H9 (cell line): ENCODE measurements around the gene IQGAP2. TPM values are rescaled to one million over a fixed set of nuclear protein-coding genes. Genes with fewer than 3 reads are reported as not detected.

Source experiments
- DNase-seq: peaks from one replicate; pipeline ENCODE4 v3.0.0-alpha.2; 2017
- H2AFZ ChIP-seq: one replicate; pipeline ENCODE4 v1.6.1; 2013; ENCODE audit warnings: mild to moderate bottlenecking, low read length, control low read depth, moderate library complexity
- H2AK5ac ChIP-seq: 2 replicates; pipeline ENCODE4 v1.6.1; 2013; ENCODE audit warnings: low read length, control low read depth, mixed read lengths; ENCODE audit not compliant: insufficient read length
- H2BK120ac ChIP-seq: one replicate; pipeline ENCODE4 v1.6.1; 2013; ENCODE audit warnings: low read depth, mild to moderate bottlenecking, low read length, control low read depth, inconsistent platforms; ENCODE audit not compliant: poor library complexity, severe bottlenecking
- H2BK12ac ChIP-seq: 2 replicates; pipeline ENCODE4 v1.6.1; 2013; ENCODE audit warnings: low read length, control low read depth, mixed read lengths, low read depth; ENCODE audit not compliant: insufficient read length
- H2BK15ac ChIP-seq: 2 replicates; pipeline ENCODE4 v1.6.1; 2013; ENCODE audit warnings: low read depth, low read length, control low read depth
- H2BK20ac ChIP-seq: one replicate; pipeline ENCODE4 v1.6.1; 2013; ENCODE audit warnings: low read depth, mild to moderate bottlenecking, low read length, control low read depth, inconsistent platforms; ENCODE audit not compliant: poor library complexity, severe bottlenecking
- H2BK5ac ChIP-seq: 2 replicates; pipeline ENCODE4 v1.6.1; 2013; ENCODE audit warnings: low read length, control low read depth, mixed read lengths; ENCODE audit not compliant: insufficient read length
- H3K14ac ChIP-seq: 2 replicates; pipeline ENCODE4 v1.6.1; 2013; ENCODE audit warnings: low read length, control low read depth; ENCODE audit not compliant: insufficient read depth
- H3K18ac ChIP-seq: 2 replicates; pipeline ENCODE4 v1.6.1; 2013; ENCODE audit warnings: low read depth, mild to moderate bottlenecking, mixed read lengths, low read length, control low read depth; ENCODE audit not compliant: insufficient read length
- H3K23ac ChIP-seq: 2 replicates; pipeline ENCODE4 v1.6.1; 2013; ENCODE audit warnings: low read length, control low read depth, mixed read lengths, low read depth; ENCODE audit not compliant: insufficient read length
- H3K23me2 ChIP-seq: 2 replicates; pipeline ENCODE4 v1.6.1; 2013; ENCODE audit warnings: low read depth, mild to moderate bottlenecking, mixed read lengths, low read length, control low read depth; ENCODE audit not compliant: insufficient read length, poor library complexity, severe bottlenecking
- H3K27ac ChIP-seq: 2 replicates; pipeline ENCODE4 v1.5.1; 2013; ENCODE audit warnings: low read length, control low read depth, mixed read lengths, low read depth; ENCODE audit not compliant: insufficient read length
- H3K27me3 ChIP-seq: 2 replicates; pipeline ENCODE4 v1.6.1; 2013; ENCODE audit warnings: low read length, control low read depth, inconsistent platforms; ENCODE audit not compliant: insufficient read depth
- H3K4ac ChIP-seq: 2 replicates; pipeline ENCODE4 v1.6.1; 2013; ENCODE audit warnings: low read depth, mild to moderate bottlenecking, control low read depth, inconsistent platforms, low read length, moderate library complexity
- H3K4me1 ChIP-seq: 2 replicates; pipeline ENCODE4 v1.6.1; 2013; ENCODE audit warnings: low read length, control low read depth, inconsistent platforms; ENCODE audit not compliant: insufficient read depth
- H3K4me2 ChIP-seq: 2 replicates; pipeline ENCODE4 v1.6.1; 2013; ENCODE audit warnings: low read length, control low read depth, mixed read lengths; ENCODE audit not compliant: insufficient read length, insufficient read depth
- H3K56ac ChIP-seq: 2 replicates; pipeline ENCODE4 v1.6.1; 2013; ENCODE audit warnings: low read depth, mild to moderate bottlenecking, mixed read lengths, low read length, control low read depth; ENCODE audit not compliant: insufficient read length
- H3K79me1 ChIP-seq: 2 replicates; pipeline ENCODE4 v1.6.1; 2013; ENCODE audit warnings: low read depth, mild to moderate bottlenecking, moderate library complexity, low read length, control low read depth, inconsistent platforms; ENCODE audit not compliant: insufficient read depth, poor library complexity, severe bottlenecking
- H3K79me2 ChIP-seq: 2 replicates; pipeline ENCODE4 v1.6.1; 2013; ENCODE audit warnings: low read length, control low read depth, inconsistent platforms; ENCODE audit not compliant: insufficient read depth
- H3K9ac ChIP-seq: 2 replicates; pipeline ENCODE4 v1.6.1; 2013; ENCODE audit warnings: low read length, control low read depth, mixed read lengths; ENCODE audit not compliant: insufficient read length; ENCODE audit errors: extremely low read depth
- H3K9me3 ChIP-seq: one replicate; pipeline ENCODE4 v1.6.1; 2013; ENCODE audit warnings: low read depth, low read length, inconsistent platforms; ENCODE audit not compliant: control insufficient read depth
- H3T11ph ChIP-seq: one replicate; pipeline ENCODE4 v1.6.1; 2013; ENCODE audit warnings: mild to moderate bottlenecking, low read length, control low read depth, inconsistent platforms
- H4K20me1 ChIP-seq: one replicate; pipeline ENCODE4 v1.6.1; 2013; ENCODE audit not compliant: control insufficient read depth, insufficient read length, insufficient read depth
- H4K5ac ChIP-seq: 2 replicates; pipeline ENCODE4 v1.6.1; 2013; ENCODE audit warnings: low read depth, mild to moderate bottlenecking, mixed read lengths, low read length, control low read depth; ENCODE audit not compliant: insufficient read length
- H4K8ac ChIP-seq: replicated peaks from 2 replicates; pipeline ENCODE4 v1.6.1; 2013; ENCODE audit warnings: low read length, control low read depth, mixed read lengths, low read depth; ENCODE audit not compliant: insufficient read length
- H4K91ac ChIP-seq: 2 replicates; pipeline ENCODE4 v1.6.1; 2013; ENCODE audit warnings: low read depth, mild to moderate bottlenecking, moderate library complexity, mixed read lengths, low read length, control low read depth; ENCODE audit not compliant: insufficient read length
- H3K27ac Mint-ChIP-seq, 3 experiments: 2 replicates in 2 of 3; 3 replicates in 1 of 3; pipeline ENCODE4 v1.8.0; 2020 to 2021; ENCODE audit warnings: mixed read lengths in 3 of 3, mild to moderate bottlenecking in 1 of 3, moderate library complexity in 1 of 3
- H3K27me3 Mint-ChIP-seq: 2 replicates; pipeline ENCODE4 v1.8.0; 2021; ENCODE audit warnings: low read depth, mild to moderate bottlenecking, moderate library complexity, mixed read lengths
- H3K36me3 Mint-ChIP-seq, 3 experiments: 2 replicates in 2 of 3; 3 replicates in 1 of 3; pipeline ENCODE4 v1.8.0; 2020 to 2021; ENCODE audit warnings: low read depth in 3 of 3, mixed read lengths in 3 of 3; ENCODE audit not compliant: insufficient read depth in 1 of 3
- H3K4me1 Mint-ChIP-seq, 2 experiments: 2 replicates each; pipeline ENCODE4 v1.8.0; 2020; ENCODE audit warnings: mixed read lengths in 2 of 2
- H3K4me3 Mint-ChIP-seq, 2 experiments: 2 replicates in 1 of 2; 3 replicates in 1 of 2; pipeline ENCODE4 v1.8.0; 2020 to 2021; ENCODE audit warnings: mild to moderate bottlenecking in 2 of 2, mixed read lengths in 2 of 2, moderate library complexity in 1 of 2
- H3K9me3 Mint-ChIP-seq, 2 experiments: 2 replicates in 1 of 2; 3 replicates in 1 of 2; pipeline ENCODE4 v1.8.0; 2020; ENCODE audit warnings: mild to moderate bottlenecking in 2 of 2, mixed read lengths in 2 of 2, moderate library complexity in 1 of 2
- CTCF ChIP-seq: fragments of 200-600 bp; sonication (generic); conservative IDR thresholded peaks from 3 replicates; pipeline ENCODE4 v1.8.0; 2021; ENCODE audit warnings: antibody characterized with exemption, mild to moderate bottlenecking
- WGBS: extraction: QIAGEN DNeasy Blood & Tissue Kit; methylation state at CpG from one replicate; pipeline ENCODE4 v1.1.7; 2013; ENCODE audit warnings: missing lambda C conversion rate, low lambda C conversion rate, mixed read lengths; ENCODE audit not compliant: insufficient read length; ENCODE audit errors: extremely low coverage; 5-methylcytosine and 5-hydroxymethylcytosine counted together
- total RNA-seq: library from RNA; stranded (reverse); gene quantifications from 2 replicates; pipeline ENCODE4 v1.2.1, GENCODE V29; 2021

IQGAP2 gene
- total RNA-seq, 1 experiment from 2014 or later = 22.5 TPM

- H3K4me3 Mint-ChIP-seq = no peak overlapping the region
- Histone ChIP-seq H3K79me2 (no peaks in the 10 kb centered on the region; the same call in 1 of the 2 replicates), H3K9me3 (no peaks in the 10 kb centered on the region), H3K79me1 (no peaks in the 10 kb centered on the region), H4K8ac (no peak overlapping the region), H3K4ac (no peak overlapping the region), H2BK12ac (no peak overlapping the region), H3K23me2 (no peaks in the 10 kb centered on the region), H2AK5ac (no peak overlapping the region), H3K56ac (no peak overlapping the region), H3K4me1 (no peaks in the 10 kb centered on the region), H2BK15ac (no peak overlapping the region), H3T11ph (no peak overlapping the region), H3K4me2 (no peak overlapping the region), H3K9ac (no peak overlapping the region), H3K23ac (no peak overlapping the region), H4K91ac (no peak overlapping the region), H2BK120ac (no peak overlapping the region), H2BK20ac (no peak overlapping the region), H3K27ac (no peak overlapping the region), H2BK5ac (no peak overlapping the region), H4K5ac (no peak overlapping the region), H2AFZ (no peak overlapping the region), H3K27me3 (no peaks in the 10 kb centered on the region), H4K20me1 (no peaks in the 10 kb centered on the region), H3K18ac (no peak overlapping the region), H3K14ac (no peak overlapping the region)
- H3K9me3 Mint-ChIP-seq = peaks cover 0 to 2% of the 10 kb centered on the region in 2 experiments; a peak in 1 of 5 replicates
- peaks cover 4 to 8% (median 6%) of the 10 kb centered on the region in 3 experiments; a peak in 5 of 7 replicates for H3K36me3 Mint-ChIP-seq
- no peak overlapping the region for H3K27ac Mint-ChIP-seq
- peak; percentile 52 for DNase-seq
- TF ChIP-seq CTCF = peak; percentile 94
- peaks cover 6 to 7% of the 10 kb centered on the region in 2 experiments for H3K4me1 Mint-ChIP-seq
- no CpG with 5 or more reads among the region's 1 CpG for WGBS
- H3K27me3 Mint-ChIP-seq = no peaks in the 10 kb centered on the region
Measured at GRCh38 chr5:76641514-76642120, 238.5 kb downstream of the IQGAP2 start.
